ENCODE results near the gene ACBD7.

ACBD7 gene

DNA sequence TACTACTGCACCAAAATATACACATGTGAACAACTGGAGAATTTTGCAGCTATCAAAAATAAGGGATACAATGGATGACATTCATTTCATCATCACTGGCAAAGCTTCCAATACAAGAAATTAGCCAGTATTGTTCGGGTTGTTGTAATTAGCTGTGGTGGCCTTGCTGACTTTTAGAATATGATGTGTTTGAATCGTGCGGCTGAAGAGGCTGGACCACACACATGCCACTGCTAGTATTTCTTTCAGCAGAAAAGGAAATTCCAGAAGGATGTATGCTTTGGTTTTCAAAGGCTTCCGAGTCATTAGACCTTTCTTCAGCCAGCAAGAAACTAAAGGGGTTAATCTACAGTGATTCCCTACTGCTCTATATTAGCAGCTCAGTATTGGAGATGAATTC is 25.2 kb upstream of the ACBD7 start:
- TF ChIP-seq, protein P1, sequence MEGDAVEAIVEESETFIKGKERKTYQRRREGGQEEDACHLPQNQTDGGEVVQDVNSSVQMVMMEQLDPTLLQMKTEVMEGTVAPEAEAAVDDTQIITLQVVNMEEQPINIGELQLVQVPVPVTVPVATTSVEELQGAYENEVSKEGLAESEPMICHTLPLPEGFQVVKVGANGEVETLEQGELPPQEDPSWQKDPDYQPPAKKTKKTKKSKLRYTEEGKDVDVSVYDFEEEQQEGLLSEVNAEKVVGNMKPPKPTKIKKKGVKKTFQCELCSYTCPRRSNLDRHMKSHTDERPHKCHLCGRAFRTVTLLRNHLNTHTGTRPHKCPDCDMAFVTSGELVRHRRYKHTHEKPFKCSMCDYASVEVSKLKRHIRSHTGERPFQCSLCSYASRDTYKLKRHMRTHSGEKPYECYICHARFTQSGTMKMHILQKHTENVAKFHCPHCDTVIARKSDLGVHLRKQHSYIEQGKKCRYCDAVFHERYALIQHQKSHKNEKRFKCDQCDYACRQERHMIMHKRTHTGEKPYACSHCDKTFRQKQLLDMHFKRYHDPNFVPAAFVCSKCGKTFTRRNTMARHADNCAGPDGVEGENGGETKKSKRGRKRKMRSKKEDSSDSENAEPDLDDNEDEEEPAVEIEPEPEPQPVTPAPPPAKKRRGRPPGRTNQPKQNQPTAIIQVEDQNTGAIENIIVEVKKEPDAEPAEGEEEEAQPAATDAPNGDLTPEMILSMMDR (IDR thresholded peaks at IDR 0.05; ENCODE audit: insufficient read depth, low read depth, low read length, missing control alignments) = no peak
- DNase-seq (ENCODE audit: low read depth) = no peak
- H3K4me3 ChIP-seq (ENCODE audit: low read depth, low read length) = no peak overlapping the region

DNA sequence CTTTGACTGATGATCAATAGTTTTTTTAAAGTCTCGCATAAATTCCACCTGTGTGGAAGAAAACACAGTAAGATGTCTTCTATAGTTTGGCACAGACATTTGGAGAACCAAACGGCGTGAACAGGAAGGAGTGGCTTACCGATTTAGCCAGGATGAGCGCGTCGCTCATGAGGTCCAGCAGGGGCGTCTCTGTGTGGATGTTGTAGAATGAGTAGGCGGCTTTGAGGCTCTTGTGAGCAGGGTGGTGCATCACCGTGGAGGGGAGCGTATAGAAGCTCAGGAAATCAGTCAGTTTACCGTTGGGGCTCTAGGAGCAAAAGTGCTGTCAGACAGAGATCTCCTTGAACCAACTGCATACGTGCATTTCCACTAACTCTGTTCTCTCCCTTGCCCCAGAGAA is 24.1 kb upstream of the ACBD7 start:
- no peak overlapping the region for H3K4me3 ChIP-seq (ENCODE audit: low read depth, low read length)
- no peak for DNase-seq (ENCODE audit: low read depth)
- TF ChIP-seq, protein P1 (IDR thresholded peaks at IDR 0.05; ENCODE audit: insufficient read depth, low read depth, low read length, missing control alignments) = no peak

DNA sequence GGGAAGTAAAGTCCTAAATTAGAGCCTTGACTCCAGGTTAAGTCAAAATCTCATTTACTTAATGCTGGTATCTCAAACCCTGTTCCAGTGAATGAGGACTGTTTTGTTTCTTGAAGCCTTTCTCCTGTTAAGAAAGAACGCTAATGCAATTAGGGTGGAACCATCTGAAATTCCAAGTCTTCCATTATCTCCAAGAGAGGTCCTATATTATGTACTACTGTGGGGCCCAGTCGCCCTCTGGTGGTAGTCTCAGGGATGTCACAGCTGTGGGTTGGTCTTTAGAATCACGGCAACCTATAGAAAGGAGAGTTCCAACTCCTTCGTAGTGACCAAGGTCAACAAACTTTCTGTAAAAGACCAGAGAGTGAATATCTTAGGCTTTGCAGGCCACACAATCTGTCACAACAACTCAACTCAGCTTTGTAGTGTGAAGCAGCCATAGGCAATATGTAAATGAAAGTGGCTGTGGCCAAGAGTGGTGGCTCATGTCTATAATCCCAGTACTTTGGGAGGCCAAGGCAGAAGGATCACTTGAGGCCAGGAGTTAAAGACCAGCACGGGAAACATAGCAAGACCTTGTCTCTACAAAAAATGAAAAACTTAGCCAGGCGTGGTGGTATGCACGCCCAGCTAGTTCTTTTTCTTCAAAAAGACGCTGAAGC is 17.9 kb upstream of the ACBD7 start:
- H3K4me3 ChIP-seq (ENCODE audit: low read depth, low read length) = no peak overlapping the region
- peak; percentile 75 for DNase-seq (ENCODE audit: low read depth)
- TF ChIP-seq, protein P1 (IDR thresholded peaks at IDR 0.05; ENCODE audit: insufficient read depth, low read depth, low read length, missing control alignments) = peak; percentile 92

DNA sequence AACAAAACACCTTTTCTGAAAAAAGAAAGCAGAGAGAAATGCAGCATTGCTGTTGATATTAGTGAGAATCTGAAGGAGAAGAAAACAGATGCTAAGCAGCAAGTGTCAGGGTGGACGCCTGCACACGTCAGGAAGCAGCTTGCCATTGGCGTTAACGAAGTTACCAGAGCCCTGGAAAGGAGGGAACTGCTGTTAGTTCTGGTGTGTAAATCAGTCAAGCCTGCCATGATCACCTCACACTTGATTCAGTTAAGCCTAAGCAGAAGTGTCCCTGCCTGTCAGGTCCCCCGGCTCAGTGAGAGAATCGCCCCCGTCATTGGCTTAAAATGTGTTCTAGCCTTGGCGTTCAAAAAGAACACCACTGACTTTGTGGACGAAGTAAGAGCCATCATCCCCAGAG is 14.9 kb upstream of the ACBD7 start:
- TF ChIP-seq, protein P1 (IDR thresholded peaks at IDR 0.05; ENCODE audit: insufficient read depth, low read depth, low read length, missing control alignments) = no peak
- DNase-seq (ENCODE audit: low read depth) = no peak
- H3K4me3 ChIP-seq (ENCODE audit: low read depth, low read length) = no peak overlapping the region

DNA sequence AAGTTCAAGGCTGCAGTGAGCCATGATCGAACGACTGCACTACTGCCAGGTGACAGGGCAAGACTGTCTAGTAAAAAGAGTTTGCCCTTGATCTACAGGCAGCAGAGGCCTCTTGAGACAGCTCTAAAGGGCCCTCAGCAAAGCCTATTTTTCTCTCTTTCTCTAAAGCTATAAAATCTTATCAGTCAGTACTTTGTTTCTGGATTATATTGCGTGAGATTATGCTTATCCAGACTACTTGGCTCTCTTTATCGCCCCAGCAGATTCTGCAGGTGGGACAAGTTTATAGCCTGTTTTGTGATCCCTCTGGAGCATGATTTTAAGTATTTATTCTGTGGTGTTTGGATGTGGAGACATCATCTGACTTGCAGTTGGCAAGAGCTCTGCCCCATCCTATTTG is 11.3 kb upstream of the ACBD7 start:
- TF ChIP-seq, protein P1 (IDR thresholded peaks at IDR 0.05; ENCODE audit: insufficient read depth, low read depth, low read length, missing control alignments) = no peak
- no peak for DNase-seq (ENCODE audit: low read depth)

DNA sequence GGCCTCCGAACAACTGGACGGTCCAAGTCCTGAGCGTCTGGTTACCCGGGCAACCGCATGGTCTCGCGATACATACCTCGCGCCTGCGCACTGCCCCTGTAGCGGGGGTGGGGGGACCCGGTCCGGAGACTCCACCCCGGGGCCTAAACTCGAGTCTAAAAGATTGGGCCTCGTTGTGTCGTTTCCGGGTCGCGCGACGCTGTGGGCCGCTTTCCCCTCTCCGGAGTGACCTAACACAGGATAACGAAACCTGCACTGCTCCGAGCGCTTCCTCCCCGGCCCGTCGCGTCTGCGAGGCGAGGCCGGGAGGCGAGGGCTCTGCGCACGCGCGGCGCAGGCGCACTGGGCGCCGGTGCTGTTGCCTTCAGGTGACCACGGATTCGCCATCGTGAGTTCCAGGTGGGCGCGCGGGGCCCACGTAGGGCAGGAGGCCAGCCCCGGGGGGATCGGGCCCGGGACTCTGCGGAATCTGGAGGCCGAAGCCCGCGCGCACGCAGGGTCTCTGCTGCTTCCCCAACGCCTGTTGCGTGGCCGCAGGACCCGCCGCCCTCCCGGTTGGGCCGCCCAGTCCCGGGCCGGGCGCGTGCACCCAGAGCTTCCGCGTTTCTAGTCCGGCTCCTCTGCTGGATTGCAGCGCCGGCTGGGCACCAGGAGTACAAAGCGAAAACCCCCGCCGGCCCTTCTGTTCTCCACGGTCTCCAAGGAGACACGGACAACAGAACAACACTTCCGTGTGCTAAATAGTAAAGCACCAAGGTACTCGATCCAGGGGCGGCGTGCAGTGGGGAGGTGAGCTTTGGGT is 8.6 kb upstream of the ACBD7 start, which contains the start of gene RPP38:
Gene RPP38, plus strand, starts transcription at position 345 of the 802 bp plus-strand sequence. CDS start 5,960 bp downstream, outside the sequence.
- DNase-seq (ENCODE audit: low read depth) = peak; percentile 97
- peak within 1 kb of the TSS; percentile 65 for H3K4me3 ChIP-seq (ENCODE audit: low read depth, low read length)
- TF ChIP-seq, protein P1 (IDR thresholded peaks at IDR 0.05; ENCODE audit: insufficient read depth, low read depth, low read length, missing control alignments) = no peak

More for the DNA sequence above, 11.3 kb upstream of the ACBD7 start:
- H3K4me3 ChIP-seq (ENCODE audit: low read depth, low read length) = no peak overlapping the region
